ENCODE data around the gene GPM6B. TPM values are rescaled to one million over a fixed set of nuclear protein-coding genes. Genes with fewer than 3 reads are reported as not detected.

Gene GPM6B
- polyA plus RNA-seq, 1 donor from 2014 or later = 205 TPM

GRCh38 chrX:13774696-13775095, 42.2 kb downstream of the GPM6B start:
- Histone ChIP-seq H3F3A (ENCODE audit: insufficient read depth, low read length, poor library complexity, severe bottlenecking) (no peaks in the 10 kb centered on the region), H4K20me1 (ENCODE audit: insufficient read depth) (no peaks in the 10 kb centered on the region), H3K27ac (ENCODE audit: low read length) (no peak overlapping the region), H3K9me3 (ENCODE audit: low read length) (no peaks in the 10 kb centered on the region), H3K9ac (ENCODE audit: low read length) (no peak overlapping the region), H3K4me3 (ENCODE audit: low read length) (no peak overlapping the region), H3K4me2 (ENCODE audit: low read length) (no peak overlapping the region), H2AFZ (ENCODE audit: low read depth, low read length) (no peak overlapping the region), H3K79me2 (replicated peaks; ENCODE audit: insufficient read depth, low read length) (no peaks in the 10 kb centered on the region), H3K9me2 (ENCODE audit: insufficient read depth, low read length) (no peaks in the 10 kb centered on the region), H3K27me3 (ENCODE audit: insufficient read depth, low read depth, low read length) (no peaks in the 10 kb centered on the region), H3K36me3 (ENCODE audit: insufficient read depth, low read length) (no peaks in the 10 kb centered on the region)
- TF ChIP-seq EP300 (conservative IDR thresholded peaks at IDR 0.05; ENCODE audit: poor library complexity, severe bottlenecking) (no peak), RAD21 (conservative IDR thresholded peaks at IDR 0.05) (no peak), CTCF (IDR thresholded peaks at IDR 0.05; ENCODE audit: poor library complexity, severe bottlenecking) (no peak), REST (IDR thresholded peaks at IDR 0.05; ENCODE audit: borderline replicate concordance) (no peak), POLR2AphosphoS5 (IDR thresholded peaks at IDR 0.05) (no peak), SMC3 (conservative IDR thresholded peaks at IDR 0.05; ENCODE audit: poor library complexity) (no peak), TAF1 (IDR thresholded peaks at IDR 0.05; ENCODE audit: low read depth) (no peak), EZH2 (IDR thresholded peaks at IDR 0.05; ENCODE audit: borderline replicate concordance, insufficient read depth, low read length, poor library complexity, severe bottlenecking) (no peak), MXI1 (conservative IDR thresholded peaks at IDR 0.05; ENCODE audit: poor library complexity, severe bottlenecking) (no peak)

GRCh38 chrX:13770013-13770535, 46.8 kb downstream of the GPM6B start:
- Histone ChIP-seq H3K27me3 (ENCODE audit: insufficient read depth, low read depth, low read length) (no peaks in the 10 kb centered on the region), H3K27ac (ENCODE audit: low read length) (no peak overlapping the region), H3K4me3 (ENCODE audit: low read length) (no peak overlapping the region), H4K20me1 (ENCODE audit: insufficient read depth) (no peaks in the 10 kb centered on the region), H3K4me2 (ENCODE audit: low read length) (no peak overlapping the region), H3K79me2 (replicated peaks; ENCODE audit: insufficient read depth, low read length) (no peaks in the 10 kb centered on the region), H3K9ac (ENCODE audit: low read length) (no peak overlapping the region), H3F3A (ENCODE audit: insufficient read depth, low read length, poor library complexity, severe bottlenecking) (no peaks in the 10 kb centered on the region), H3K9me3 (ENCODE audit: low read length) (no peaks in the 10 kb centered on the region), H3K9me2 (ENCODE audit: insufficient read depth, low read length) (no peaks in the 10 kb centered on the region), H2AFZ (ENCODE audit: low read depth, low read length) (no peak overlapping the region), H3K36me3 (ENCODE audit: insufficient read depth, low read length) (no peaks in the 10 kb centered on the region)
- TF ChIP-seq POLR2AphosphoS5 (IDR thresholded peaks at IDR 0.05) = no peak
- TF ChIP-seq TAF1 (IDR thresholded peaks at IDR 0.05; ENCODE audit: low read depth) = no peak
- TF ChIP-seq MXI1 (conservative IDR thresholded peaks at IDR 0.05; ENCODE audit: poor library complexity, severe bottlenecking) = no peak
- TF ChIP-seq SMC3 (conservative IDR thresholded peaks at IDR 0.05; ENCODE audit: poor library complexity) = no peak
- TF ChIP-seq CTCF (IDR thresholded peaks at IDR 0.05; ENCODE audit: poor library complexity, severe bottlenecking) = no peak
- no peak for TF ChIP-seq EP300 (conservative IDR thresholded peaks at IDR 0.05; ENCODE audit: poor library complexity, severe bottlenecking)
- TF ChIP-seq EZH2 (IDR thresholded peaks at IDR 0.05; ENCODE audit: borderline replicate concordance, insufficient read depth, low read length, poor library complexity, severe bottlenecking) = no peak
- no peak for TF ChIP-seq REST (IDR thresholded peaks at IDR 0.05; ENCODE audit: borderline replicate concordance)
- TF ChIP-seq RAD21 (conservative IDR thresholded peaks at IDR 0.05) = no peak
